GM18507 (cell line): ENCODE results near the gene TRPM5.

Experiments used
- DNase-seq: peaks from one replicate; pipeline ENCODE4 v3.0.0; 2011; ENCODE audit warnings: low read depth; ENCODE audit not compliant: insufficient read length; ENCODE audit errors: extremely low spot score
- FAIRE-seq: peaks from 2 replicates; lab custom pipeline; 2011; peaks lifted over from hg19 to GRCh38; lab: Jason Lieb, UNC

Gene TRPM5

GRCh38 chr11:2395856-2396255 lies 48.5 kb downstream of the TRPM5 start:
- no peak for DNase-seq
- FAIRE-seq: no peak

- FAIRE-seq (no peak), DNase-seq (no peak)
Observed at GRCh38 chr11:2395211-2395730, 49.0 kb downstream of the TRPM5 start.

GRCh38 chr11:2394818-2395105 lies 49.6 kb downstream of the TRPM5 start:
- FAIRE-seq (no peak), DNase-seq (no peak)
